Glutamatergic neuron (in vitro differentiated cells): ENCODE results near the gene ARHGEF1. TPM values are rescaled to one million over a fixed set of nuclear protein-coding genes. Genes with fewer than 3 reads are reported as not detected.

Experiments used
- DNase-seq: peaks from one replicate; pipeline ENCODE4 v3.0.0; 2022
- H3K27ac Mint-ChIP-seq: one replicate; pipeline ENCODE4 v1.8.0; 2020; ENCODE audit warnings: mild to moderate bottlenecking, mixed read lengths, inconsistent platforms; ENCODE audit not compliant: unreplicated experiment
- H3K27me3 Mint-ChIP-seq: one replicate; pipeline ENCODE4 v1.8.0; 2020; ENCODE audit warnings: mild to moderate bottlenecking, moderate library complexity, mixed read lengths, inconsistent platforms; ENCODE audit not compliant: unreplicated experiment
- H3K36me3 Mint-ChIP-seq: one replicate; pipeline ENCODE4 v1.8.0; 2020; ENCODE audit warnings: mild to moderate bottlenecking, mixed read lengths, inconsistent platforms; ENCODE audit not compliant: unreplicated experiment
- H3K4me1 Mint-ChIP-seq: one replicate; pipeline ENCODE4 v1.8.0; 2020; ENCODE audit warnings: mild to moderate bottlenecking, low read depth, mixed read lengths, inconsistent platforms; ENCODE audit not compliant: unreplicated experiment
- H3K4me3 Mint-ChIP-seq: one replicate; pipeline ENCODE4 v1.8.0; 2020; ENCODE audit warnings: mild to moderate bottlenecking, mixed read lengths, inconsistent platforms; ENCODE audit not compliant: unreplicated experiment
- H3K9me3 Mint-ChIP-seq: one replicate; pipeline ENCODE4 v1.8.0; 2020; ENCODE audit warnings: mild to moderate bottlenecking, moderate library complexity, mixed read lengths, inconsistent platforms; ENCODE audit not compliant: unreplicated experiment
- total RNA-seq: library from RNA; stranded (reverse); fragmentation: NEBNext Ultra II Directional; extraction: Animal tissue kit (Norgen Biotek cat#: 25700); gene quantifications from one replicate; pipeline ENCODE4 v1.2.1, GENCODE V29; 2021; ENCODE audit not compliant: unreplicated experiment
- TF ChIP-seq, protein P1 (sequence below): fragments of 200-600 bp; sonication (generic); IDR thresholded peaks from one replicate; pipeline ENCODE4 v1.5.0; 2021; ENCODE audit not compliant: partially characterized antibody, unreplicated experiment

ARHGEF1 gene
- total RNA-seq, 1 donor from 2014 or later: 78.7 TPM

DNA sequence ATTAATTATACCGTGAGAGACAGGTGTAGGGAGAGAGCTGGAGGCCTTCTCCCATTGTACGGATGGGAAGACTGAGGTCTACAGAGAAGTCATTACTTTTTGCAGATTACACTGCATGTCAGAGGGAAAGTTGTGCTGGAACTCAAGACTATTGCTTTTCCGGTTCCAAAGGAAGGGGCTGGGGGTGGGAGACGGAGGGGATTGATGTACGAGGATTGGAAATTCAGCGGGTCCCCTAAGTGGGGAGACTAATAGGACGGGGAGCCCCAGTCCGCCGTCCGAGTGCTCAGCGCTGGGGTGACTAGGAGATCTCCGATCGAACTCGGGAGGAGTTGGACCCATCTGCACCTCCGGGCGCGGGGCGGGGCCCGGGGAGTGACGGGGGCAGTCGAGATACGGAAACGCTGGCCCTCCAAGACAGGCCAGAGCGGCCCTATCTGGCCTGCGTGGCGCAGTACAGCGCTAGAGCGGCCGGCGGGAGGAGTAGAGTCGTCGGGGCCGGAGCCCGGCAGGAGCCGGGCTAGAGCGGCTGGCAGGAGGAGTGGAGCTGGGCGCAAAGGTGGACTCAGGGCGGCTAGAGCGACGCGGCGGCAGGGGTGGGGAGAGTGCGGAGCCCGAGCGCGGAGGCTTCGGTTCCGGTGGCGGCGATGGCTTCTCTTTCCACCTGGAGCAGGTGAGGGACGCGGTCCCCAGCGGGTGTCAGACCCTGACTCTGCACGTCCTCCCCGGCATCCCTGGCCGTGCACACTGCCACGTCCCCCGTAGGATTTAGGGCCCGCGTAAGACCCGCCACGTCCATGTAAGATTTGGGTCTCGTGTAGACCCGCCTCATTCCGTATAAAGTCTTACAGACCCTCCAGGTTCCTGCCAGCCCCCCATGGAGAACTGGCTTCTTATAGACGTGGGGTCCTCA, 1.1 kb downstream of the ARHGEF1 start:
- DNase-seq: peak; percentile 95
- Mint-ChIP-seq H3K4me1 (peaks cover 11% of the 10 kb centered on the region), H3K27me3 (peaks cover 9% of the 10 kb centered on the region), H3K36me3 (no peaks in the 10 kb centered on the region), H3K9me3 (peaks cover 8% of the 10 kb centered on the region), H3K27ac (peak overlapping the region; percentile 75), H3K4me3 (peak overlapping the region; percentile 94)
- TF ChIP-seq, protein P1, sequence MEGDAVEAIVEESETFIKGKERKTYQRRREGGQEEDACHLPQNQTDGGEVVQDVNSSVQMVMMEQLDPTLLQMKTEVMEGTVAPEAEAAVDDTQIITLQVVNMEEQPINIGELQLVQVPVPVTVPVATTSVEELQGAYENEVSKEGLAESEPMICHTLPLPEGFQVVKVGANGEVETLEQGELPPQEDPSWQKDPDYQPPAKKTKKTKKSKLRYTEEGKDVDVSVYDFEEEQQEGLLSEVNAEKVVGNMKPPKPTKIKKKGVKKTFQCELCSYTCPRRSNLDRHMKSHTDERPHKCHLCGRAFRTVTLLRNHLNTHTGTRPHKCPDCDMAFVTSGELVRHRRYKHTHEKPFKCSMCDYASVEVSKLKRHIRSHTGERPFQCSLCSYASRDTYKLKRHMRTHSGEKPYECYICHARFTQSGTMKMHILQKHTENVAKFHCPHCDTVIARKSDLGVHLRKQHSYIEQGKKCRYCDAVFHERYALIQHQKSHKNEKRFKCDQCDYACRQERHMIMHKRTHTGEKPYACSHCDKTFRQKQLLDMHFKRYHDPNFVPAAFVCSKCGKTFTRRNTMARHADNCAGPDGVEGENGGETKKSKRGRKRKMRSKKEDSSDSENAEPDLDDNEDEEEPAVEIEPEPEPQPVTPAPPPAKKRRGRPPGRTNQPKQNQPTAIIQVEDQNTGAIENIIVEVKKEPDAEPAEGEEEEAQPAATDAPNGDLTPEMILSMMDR: no peak

DNA sequence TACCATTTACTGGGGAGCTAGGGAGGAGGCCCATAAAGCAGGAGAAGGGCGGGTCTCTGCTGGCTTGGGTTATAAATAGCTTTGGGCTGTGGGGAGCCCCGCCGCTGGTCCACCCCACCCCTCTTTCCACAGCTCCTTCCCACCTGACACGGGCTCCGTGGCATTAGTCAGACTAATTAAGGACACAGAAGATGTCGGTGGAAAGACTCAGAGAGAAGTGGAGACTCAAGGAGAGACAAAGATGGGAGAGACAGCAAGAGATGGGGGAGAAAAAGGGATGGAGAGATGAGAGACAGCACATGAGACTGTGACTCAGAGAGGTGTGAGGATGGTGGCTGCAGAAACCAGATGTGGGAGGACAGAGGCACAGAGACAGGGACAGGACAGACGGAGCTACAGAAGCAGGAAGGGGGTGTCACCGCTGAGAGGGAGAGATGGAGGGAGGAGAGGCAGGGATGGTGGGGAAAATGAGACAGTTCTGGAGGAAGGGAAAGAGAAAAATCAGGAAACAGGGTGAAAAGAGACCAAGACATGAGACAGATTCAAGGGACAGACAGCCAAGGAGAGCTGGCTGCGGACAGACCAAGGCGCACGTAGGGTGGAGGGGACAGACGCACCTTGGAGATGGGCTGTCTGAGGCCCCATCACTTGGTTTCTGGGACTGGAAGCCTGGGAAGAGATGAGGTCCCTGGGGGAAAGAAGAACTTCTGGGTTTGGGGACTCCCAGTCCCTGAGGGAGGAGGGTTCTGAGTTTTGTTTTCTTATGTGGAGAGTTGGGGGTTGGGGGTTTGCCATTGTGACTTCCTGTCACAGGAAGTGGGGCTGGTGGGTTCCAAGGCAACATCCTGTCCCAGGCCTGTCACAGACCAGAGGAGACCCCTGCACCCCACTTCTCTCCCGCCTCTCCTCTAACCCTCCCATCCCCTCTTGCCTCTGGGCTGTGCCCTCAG, 4.1 kb downstream of the ARHGEF1 start:
- Mint-ChIP-seq H3K27me3 (peaks cover 11% of the 10 kb centered on the region), H3K4me1 (peaks cover 15% of the 10 kb centered on the region), H3K9me3 (peaks cover 12% of the 10 kb centered on the region), H3K27ac (peak overlapping the region; percentile 28), H3K4me3 (no peak overlapping the region), H3K36me3 (peaks cover 4% of the 10 kb centered on the region)
- DNase-seq: no peak
- TF ChIP-seq, protein P1: no peak

- Mint-ChIP-seq H3K27ac (no peak overlapping the region), H3K9me3 (peaks cover 11% of the 10 kb centered on the region), H3K4me1 (peaks cover 13% of the 10 kb centered on the region), H3K27me3 (peaks cover 6% of the 10 kb centered on the region), H3K36me3 (peaks cover 4% of the 10 kb centered on the region), H3K4me3 (peak overlapping the region; percentile 1)
- TF ChIP-seq, protein P1: no peak
- DNase-seq: no peak
Measured at GRCh38 chr19:41887711-41888382, 4.9 kb downstream of the ARHGEF1 start.

DNA sequence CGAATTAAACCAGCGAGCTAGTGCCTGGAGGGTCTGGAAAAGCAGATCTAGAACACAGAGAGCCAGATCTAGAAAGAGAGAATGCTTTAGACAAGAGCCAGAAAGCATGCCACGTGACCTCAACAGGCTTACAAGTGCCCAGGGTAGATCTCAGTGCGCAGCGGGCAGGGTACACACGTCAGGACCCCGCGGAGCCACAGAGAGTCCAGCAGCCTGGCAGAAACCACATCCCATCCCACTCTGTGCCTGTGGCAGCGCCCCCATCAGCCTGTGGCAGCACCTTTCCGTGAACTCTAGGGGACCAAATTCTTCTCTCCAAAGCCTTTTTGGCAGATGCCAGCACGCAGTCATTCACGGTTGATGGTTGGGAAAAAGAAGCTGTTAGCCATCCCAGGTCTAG, 5.9 kb downstream of the ARHGEF1 start:
- Mint-ChIP-seq H3K4me3 (no peak overlapping the region), H3K27ac (no peak overlapping the region), H3K36me3 (peaks cover 4% of the 10 kb centered on the region), H3K27me3 (peaks cover 8% of the 10 kb centered on the region), H3K9me3 (peaks cover 8% of the 10 kb centered on the region), H3K4me1 (peaks cover 11% of the 10 kb centered on the region)
- DNase-seq: no peak
- TF ChIP-seq, protein P1: no peak
